ENCODE measurements around the gene IL1RAPL1.

GRCh38 chrX:29040160-29040559 lies 452.9 kb downstream of the IL1RAPL1 start:
- TF ChIP-seq CTCF (IDR thresholded peaks at IDR 0.05; ENCODE audit: insufficient read depth, low read length, poor library complexity, severe bottlenecking) (no peak), EZH2phosphoT487 (conservative IDR thresholded peaks at IDR 0.05; ENCODE audit: low read length) (no peak)
